HG03575 (cell line): ENCODE results near the gene ICAM3.

ENCODE experiments used
- ATAC-seq: cut with Tn5 transposase; IDR thresholded peaks from one replicate; pipeline ENCODE4 v1.9.1; 2021; ENCODE audit not compliant: unreplicated experiment, insufficient number of reproducible peaks, low FRiP score; ENCODE audit errors: extremely low read depth

ICAM3 gene

DNA sequence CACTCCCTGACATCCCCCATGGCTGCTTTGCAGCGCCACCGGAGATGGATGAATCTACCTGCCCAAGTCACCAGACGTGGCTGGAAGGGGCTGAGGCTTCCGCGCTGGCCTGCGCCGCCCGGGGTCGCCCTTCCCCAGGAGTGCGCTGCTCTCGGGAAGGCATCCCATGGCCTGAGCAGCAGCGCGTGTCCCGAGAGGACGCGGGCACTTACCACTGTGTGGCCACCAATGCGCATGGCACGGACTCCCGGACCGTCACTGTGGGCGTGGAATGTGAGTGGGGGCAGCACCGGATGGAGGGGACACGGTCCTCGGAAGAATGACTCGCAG lies 45.1 kb downstream of the ICAM3 start:
- no peak for ATAC-seq

DNA sequence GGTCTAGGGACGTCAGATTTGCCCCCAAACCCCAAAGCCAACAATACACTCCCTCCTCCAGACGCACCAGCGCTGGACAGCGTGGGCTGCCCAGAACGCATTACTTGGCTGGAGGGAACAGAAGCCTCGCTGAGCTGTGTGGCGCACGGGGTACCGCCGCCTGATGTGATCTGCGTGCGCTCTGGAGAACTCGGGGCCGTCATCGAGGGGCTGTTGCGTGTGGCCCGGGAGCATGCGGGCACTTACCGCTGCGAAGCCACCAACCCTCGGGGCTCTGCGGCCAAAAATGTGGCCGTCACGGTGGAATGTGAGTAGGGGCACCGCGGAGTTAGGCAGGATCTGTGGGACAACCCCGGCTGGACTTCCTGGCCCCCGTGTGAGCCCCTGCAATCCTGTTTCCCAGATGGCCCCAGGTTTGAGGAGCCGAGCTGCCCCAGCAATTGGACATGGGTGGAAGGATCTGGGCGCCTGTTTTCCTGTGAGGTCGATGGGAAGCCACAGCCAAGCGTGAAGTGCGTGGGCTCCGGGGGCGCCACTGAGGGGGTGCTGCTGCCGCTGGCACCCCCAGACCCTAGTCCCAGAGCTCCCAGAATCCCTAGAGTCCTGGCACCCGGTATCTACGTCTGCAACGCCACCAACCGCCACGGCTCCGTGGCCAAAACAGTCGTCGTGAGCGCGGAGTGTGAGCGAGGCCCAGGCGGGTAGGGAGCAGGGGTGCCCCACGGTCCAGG lies 45.6 kb downstream of the ICAM3 start:
- ATAC-seq: no peak

DNA sequence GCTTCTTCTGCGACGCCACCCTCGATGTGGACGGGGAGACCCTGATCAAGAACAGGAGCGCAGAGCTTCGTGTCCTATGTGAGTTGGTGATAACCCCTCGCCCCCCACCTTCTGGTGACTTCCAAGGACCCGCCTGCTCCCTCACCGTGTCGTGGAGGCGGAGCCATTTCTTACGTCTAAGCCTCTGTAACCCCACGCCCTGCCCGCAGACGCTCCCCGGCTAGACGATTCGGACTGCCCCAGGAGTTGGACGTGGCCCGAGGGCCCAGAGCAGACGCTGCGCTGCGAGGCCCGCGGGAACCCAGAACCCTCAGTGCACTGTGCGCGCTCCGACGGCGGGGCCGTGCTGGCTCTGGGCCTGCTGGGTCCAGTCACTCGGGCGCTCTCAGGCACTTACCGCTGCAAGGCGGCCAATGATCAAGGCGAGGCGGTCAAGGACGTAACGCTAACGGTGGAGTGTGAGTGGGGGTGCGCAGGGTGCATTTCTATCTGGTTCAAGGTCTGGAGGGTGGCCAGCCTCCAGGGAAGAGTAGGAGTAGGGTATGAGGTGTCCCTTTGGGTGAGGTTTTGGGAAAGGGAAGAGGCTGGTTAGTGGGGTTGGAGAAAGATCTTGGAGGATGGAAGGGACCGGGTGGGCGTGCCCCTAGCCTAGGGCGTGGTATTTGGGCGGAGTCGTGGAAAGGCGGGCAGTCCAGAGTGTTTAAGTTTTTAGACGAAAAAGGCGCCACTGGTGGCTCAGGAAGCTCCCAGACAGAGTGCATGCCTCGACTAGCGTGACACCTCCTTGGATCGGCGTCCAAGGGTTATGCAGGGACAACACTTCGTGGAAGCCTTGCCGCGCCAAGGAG lies 46.4 kb downstream of the ICAM3 start:
- ATAC-seq: no peak

DNA sequence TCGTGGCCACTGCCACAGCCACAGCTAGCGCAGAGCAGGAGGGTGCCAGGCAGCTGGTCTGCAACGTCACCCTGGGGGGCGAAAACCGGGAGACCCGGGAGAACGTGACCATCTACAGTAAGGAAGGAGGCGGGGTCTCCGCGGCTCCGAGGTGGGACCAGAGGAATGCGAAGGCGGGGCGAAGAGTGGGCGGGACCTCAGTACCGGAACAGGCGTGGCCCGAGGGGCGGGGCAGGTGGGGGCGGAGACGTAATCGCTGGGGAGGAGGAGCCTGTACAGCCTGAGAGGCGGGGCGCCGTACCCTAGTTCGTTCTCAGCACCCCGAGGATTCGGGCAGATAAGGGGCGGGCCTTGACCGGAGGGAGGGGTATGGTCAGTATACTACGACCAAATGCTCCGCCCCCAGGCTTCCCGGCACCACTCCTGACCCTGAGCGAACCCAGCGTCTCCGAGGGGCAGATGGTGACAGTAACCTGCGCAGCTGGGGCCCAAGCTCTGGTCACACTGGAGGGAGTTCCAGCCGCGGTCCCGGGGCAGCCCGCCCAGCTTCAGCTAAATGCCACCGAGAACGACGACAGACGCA lies 47.1 kb downstream of the ICAM3 start:
- no peak for ATAC-seq

DNA sequence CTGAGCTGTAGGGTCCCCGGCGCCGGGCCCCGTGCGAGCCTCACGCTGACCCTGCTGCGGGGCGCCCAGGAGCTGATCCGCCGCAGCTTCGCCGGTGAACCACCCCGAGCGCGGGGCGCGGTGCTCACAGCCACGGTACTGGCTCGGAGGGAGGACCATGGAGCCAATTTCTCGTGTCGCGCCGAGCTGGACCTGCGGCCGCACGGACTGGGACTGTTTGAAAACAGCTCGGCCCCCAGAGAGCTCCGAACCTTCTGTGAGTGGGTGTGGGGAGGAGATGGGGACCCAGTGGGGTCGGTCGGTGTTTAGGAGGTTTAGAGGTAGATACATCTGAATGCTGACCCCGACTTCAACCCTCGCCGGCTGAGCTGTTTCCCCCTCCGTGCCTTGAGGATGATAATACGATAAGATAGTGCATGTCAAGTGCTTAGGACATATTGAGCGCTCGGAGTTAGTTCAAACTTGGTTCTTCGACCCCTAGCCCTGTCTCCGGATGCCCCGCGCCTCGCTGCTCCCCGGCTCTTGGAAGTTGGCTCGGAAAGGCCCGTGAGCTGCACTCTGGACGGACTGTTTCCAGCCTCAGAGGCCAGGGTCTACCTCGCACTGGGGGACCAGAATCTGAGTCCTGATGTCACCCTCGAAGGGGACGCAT lies 47.7 kb downstream of the ICAM3 start:
- no peak for ATAC-seq

DNA sequence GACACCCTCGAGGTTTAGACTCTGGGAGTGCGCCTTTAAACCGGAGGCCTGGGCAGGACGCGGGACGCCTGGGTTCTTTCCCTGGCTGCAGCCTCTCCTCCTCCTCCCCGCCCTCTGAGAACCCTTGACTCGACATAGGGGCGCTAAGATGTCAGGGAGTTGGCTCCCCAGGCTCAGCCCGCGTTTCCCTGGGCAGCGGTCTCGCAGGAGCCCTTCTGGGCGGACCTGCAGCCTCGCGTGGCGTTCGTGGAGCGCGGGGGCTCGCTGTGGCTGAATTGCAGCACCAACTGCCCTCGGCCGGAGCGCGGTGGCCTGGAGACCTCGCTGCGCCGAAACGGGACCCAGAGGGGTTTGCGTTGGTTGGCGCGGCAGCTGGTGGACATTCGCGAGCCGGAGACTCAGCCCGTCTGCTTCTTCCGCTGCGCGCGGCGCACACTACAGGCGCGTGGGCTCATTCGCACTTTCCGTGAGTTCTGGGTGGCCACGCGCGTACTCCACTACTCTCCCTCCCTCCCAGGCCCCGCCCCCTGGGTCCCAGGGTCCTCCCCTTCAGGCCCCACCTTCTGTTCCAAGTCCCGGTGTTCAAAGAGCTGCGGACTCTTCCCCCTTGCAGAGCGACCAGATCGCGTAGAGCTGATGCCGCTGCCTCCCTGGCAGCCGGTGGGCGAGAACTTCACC lies 48.4 kb downstream of the ICAM3 start:
- no peak for ATAC-seq

DNA sequence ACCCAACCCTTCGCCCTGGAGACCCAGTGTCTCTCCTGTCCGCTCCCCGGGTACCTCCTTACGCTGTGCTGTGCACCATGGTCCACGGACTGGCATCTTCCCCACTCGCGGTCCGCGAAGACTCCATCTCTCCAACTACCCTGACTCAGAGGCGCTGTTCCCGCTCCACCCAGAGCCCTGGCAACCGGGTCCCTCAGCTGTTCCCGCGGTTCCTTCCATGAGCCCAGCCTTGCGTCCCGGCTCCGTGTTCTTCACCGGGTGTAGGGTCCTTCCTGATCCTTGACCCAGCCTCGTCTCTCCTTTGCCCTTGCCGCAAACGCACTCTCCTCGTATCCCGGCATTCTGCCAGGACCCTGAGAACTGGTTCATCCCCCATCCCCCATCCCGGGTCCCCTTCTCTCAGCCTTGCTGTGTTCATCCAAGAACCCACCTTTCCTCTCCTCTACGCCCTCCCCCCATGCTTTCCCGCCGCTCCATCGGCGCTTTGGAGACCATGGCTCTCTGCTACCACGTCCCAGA lies 49.0 kb downstream of the ICAM3 start:
- ATAC-seq: no peak

DNA sequence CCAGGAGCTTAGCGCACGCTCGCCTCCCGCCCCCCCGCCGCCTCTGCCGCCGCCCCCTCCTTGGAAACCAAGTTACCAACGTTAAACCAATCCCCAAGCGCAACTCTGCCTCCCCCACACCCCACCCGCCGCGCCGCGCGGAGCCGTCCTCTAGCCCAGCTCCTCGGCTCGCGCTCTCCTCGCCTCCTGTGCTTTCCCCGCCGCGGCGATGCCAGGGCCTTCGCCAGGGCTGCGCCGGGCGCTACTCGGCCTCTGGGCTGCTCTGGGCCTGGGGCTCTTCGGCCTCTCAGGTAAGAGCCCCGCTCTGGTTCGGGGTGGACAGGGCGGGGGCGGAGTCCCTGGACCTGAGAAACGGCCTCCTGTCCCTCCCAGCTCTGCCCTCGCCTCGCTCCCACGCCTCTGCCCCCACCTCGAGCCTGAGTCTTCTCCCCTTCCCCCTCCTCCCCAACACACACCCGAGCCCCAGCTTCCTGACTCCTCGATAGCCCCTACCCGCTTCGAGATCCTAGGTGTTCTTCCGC lies 49.5 kb downstream of the ICAM3 start, which contains the start of gene ICAM5:
Gene ICAM5 (plus strand): TSS at position 117 of the 521 bp plus-strand sequence. CDS start 92 bp downstream, at position 209.
- ATAC-seq: no peak

DNA sequence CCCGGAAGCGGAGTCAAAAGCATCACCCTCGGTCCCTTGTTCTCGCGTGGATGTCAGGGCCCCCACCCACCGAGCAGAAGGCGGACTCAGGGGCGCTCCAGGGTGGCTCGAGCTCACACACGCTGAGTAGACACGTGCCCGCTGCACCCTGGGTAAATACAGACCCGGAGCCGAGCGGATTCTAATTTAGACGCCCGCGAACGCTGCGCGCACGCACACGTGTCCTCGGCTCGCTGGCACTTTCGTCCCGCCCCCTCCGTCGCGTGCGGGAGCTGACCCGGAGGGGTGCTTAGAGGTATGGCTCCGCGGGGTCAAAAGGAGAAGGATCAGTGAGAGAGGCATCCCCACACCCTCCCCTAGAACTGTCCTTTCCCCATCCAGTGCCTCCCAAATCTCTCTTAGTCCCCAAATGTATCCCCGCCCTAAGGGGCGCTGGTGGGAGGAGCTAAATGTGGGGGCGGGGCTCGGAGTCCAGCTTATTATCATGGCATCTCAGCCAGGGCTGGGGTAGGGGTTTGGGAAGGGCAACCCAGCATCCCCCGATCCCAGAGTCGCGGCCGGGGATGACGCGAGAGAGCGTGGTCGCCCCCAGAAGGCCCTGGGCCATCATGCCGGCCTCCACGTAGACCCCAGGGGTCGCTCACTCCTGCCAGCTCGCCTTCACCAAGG lies 50.1 kb downstream of the ICAM3 start:
- ATAC-seq: no peak

DNA sequence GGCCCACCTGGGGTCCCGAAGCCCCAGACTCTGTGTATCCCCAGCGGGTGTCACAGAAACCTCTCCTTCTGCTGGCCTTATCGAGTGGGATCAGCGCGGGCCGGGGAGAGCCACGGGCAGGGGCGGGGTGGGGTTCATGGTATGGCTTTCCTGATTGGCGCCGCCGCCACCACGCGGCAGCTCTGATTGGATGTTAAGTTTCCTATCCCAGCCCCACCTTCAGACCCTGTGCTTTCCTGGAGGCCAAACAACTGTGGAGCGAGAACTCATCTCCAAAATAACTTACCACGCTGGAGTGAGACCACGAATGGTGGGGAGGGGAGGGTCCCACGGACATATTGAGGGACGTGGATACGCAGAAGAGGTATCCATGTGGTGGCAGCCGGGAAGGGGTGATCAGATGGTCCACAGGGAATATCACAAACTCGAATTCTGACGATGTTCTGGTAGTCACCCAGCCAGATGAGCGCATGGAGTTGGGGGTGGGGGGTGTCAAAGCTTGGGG lies 50.7 kb downstream of the ICAM3 start:
- ATAC-seq: no peak

DNA sequence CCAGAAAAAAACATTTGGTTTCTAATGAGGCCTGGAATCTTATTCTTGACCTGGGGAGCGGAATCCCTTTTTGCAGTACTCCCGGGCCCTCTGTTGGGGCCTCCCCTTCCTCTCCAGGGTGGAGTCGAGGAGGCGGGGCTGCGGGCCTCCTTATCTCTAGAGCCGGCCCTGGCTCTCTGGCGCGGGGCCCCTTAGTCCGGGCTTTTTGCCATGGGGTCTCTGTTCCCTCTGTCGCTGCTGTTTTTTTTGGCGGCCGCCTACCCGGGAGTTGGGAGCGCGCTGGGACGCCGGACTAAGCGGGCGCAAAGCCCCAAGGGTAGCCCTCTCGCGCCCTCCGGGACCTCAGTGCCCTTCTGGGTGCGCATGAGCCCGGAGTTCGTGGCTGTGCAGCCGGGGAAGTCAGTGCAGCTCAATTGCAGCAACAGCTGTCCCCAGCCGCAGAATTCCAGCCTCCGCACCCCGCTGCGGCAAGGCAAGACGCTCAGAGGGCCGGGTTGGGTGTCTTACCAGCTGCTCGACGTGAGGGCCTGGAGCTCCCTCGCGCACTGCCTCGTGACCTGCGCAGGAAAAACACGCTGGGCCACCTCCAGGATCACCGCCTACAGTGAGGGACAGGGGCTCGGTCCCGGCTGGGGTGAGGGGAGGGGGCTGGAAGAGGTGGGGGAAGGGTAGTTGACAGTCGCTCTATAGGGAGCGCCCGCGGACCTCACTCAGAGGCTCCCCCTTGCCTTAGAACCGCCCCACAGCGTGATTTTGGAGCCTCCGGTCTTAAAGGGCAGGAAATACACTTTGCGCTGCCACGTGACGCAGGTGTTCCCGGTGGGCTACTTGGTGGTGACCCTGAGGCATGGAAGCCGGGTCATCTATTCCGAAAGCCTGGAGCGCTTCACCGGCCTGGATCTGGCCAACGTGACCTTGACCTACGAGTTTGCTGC lies 52.4 kb downstream of the ICAM3 start, which contains the start of gene ICAM4:
Gene ICAM4 (plus strand): TSS at position 153 of the 935 bp plus-strand sequence. CDS start 58 bp downstream, at position 211.
- ATAC-seq: no peak

DNA sequence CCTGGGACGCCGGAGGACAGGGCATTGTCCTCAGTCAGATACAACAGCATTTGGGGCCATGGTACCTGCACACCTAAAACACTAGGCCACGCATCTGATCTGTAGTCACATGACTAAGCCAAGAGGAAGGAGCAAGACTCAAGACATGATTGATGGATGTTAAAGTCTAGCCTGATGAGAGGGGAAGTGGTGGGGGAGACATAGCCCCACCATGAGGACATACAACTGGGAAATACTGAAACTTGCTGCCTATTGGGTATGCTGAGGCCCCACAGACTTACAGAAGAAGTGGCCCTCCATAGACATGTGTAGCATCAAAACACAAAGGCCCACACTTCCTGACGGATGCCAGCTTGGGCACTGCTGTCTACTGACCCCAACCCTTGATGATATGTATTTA lies 54.0 kb downstream of the ICAM3 start:
- ATAC-seq: no peak

DNA sequence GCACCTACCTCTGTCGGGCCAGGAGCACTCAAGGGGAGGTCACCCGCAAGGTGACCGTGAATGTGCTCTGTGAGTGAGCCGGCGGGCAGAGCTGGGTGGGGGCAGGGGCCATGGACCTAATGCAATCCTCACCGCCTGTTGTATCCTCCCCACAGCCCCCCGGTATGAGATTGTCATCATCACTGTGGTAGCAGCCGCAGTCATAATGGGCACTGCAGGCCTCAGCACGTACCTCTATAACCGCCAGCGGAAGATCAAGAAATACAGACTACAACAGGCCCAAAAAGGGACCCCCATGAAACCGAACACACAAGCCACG lies 54.5 kb downstream of the ICAM3 start:
- no peak for ATAC-seq

DNA sequence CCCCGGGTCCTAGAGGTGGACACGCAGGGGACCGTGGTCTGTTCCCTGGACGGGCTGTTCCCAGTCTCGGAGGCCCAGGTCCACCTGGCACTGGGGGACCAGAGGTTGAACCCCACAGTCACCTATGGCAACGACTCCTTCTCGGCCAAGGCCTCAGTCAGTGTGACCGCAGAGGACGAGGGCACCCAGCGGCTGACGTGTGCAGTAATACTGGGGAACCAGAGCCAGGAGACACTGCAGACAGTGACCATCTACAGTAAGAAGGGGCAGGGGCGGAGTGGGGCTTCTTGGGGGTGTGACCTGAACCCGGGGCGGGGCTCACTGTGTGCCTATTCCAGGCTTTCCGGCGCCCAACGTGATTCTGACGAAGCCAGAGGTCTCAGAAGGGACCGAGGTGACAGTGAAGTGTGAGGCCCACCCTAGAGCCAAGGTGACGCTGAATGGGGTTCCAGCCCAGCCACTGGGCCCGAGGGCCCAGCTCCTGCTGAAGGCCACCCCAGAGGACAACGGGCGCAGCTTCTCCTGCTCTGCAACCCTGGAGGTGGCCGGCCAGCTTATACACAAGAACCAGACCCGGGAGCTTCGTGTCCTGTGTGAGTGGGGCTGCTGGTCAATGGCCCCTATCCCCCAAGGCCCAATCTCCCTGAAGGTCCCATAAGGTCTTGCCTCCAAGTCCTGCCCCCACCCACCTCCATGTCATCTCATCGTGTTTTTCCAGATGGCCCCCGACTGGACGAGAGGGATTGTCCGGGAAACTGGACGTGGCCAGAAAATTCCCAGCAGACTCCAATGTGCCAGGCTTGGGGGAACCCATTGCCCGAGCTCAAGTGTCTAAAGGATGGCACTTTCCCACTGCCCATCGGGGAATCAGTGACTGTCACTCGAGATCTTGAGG lies 55.1 kb downstream of the ICAM3 start:
- ATAC-seq: no peak
